ENCODE measurements around the gene PTDSS2.
A peak's percentile ranks its signal among the peaks of the same experiment; 100 is the strongest.

Gene PTDSS2

DNA sequence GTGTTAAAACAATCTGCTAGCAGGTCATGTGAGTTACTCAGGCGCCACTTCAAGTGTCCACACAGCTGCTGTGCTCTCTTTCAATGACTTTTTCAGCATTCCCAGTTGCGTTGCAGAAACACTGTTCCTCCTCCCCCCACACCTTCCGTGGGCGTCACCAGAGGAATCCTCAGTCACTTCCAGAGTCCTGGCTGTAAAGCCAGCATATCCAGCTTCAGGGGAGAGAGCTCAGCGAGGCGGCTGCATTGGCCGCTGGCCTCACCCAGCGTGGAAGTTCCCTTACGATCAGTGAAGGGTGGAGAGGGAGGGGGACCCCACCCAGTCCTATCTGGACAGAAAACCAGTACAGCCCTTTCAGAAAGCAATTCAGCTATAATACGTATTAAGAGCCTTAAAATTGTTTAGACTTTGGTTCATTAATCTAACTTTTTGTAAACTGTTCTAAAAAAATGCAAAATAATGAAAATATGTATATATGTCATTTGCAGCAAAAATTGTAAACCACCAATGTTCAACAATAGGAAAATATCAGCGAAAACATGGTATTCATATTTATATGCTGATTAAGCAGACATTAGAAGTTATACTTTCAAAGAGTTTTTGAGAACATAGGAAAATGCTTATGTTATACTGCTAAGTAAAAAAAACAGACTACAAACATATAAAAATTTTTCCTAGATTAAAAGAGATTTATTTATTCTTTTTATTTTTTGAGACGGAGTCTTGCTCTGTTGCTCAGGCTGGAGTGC lies 5.5 kb upstream of the PTDSS2 start:
- in situ Hi-C loops (cut with MboI; ENCODE audit: low pct_unique_long_range_greater_than_20kb, low sequenced_read_pairs, unreplicated experiment): no loop called here
- no peak for DNase-seq (ENCODE audit: low spot score)
- TF ChIP-seq, protein P1, sequence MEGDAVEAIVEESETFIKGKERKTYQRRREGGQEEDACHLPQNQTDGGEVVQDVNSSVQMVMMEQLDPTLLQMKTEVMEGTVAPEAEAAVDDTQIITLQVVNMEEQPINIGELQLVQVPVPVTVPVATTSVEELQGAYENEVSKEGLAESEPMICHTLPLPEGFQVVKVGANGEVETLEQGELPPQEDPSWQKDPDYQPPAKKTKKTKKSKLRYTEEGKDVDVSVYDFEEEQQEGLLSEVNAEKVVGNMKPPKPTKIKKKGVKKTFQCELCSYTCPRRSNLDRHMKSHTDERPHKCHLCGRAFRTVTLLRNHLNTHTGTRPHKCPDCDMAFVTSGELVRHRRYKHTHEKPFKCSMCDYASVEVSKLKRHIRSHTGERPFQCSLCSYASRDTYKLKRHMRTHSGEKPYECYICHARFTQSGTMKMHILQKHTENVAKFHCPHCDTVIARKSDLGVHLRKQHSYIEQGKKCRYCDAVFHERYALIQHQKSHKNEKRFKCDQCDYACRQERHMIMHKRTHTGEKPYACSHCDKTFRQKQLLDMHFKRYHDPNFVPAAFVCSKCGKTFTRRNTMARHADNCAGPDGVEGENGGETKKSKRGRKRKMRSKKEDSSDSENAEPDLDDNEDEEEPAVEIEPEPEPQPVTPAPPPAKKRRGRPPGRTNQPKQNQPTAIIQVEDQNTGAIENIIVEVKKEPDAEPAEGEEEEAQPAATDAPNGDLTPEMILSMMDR (IDR thresholded peaks at IDR 0.05; ENCODE audit: extremely low read depth, insufficient read depth, missing control alignments): no peak

DNA sequence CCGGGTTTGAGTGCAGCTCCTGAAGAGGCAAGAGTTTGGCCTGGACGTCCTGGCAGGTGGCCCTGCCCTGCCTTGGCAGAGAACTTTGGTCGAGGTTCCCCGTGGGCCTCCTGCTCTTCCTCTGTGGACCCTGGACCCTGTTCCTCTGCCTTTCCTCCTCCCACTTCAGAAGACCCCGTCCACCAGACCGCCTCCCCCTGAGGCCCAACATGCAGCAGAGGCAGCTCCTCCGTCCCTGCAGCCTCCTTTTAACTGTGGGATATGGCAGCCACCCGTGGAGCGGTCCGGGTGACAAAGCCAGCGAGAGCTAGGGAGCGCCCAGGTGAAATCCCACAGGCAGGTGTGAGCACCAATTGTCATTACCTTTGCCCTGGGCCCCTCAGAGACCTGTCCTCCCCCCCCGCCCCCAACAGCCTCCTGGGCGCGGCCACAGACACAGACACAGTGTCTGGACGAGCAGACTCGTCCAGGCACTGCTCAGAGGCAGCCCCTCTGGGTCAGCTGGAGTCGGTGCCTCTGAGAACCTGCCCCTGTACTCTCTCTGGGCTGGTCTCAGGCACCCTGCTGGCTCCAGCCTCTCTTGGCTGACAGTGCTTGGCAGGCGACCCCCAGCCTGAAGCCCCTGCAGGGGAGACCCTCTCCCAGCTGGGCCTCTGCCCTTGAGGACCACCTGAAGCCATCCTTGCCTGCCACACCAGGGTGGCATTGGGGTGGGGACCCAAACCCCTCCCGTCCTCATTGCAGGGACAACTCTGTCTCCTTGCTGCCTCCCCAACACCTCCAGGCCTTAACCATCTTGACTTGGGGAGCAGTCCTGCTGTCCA lies 4.1 kb upstream of the PTDSS2 start:
- no peak for DNase-seq (ENCODE audit: low spot score)
- in situ Hi-C loops (cut with MboI; ENCODE audit: low pct_unique_long_range_greater_than_20kb, low sequenced_read_pairs, unreplicated experiment): no loop called here
- TF ChIP-seq, protein P1 (IDR thresholded peaks at IDR 0.05; ENCODE audit: extremely low read depth, insufficient read depth, missing control alignments): no peak

DNA sequence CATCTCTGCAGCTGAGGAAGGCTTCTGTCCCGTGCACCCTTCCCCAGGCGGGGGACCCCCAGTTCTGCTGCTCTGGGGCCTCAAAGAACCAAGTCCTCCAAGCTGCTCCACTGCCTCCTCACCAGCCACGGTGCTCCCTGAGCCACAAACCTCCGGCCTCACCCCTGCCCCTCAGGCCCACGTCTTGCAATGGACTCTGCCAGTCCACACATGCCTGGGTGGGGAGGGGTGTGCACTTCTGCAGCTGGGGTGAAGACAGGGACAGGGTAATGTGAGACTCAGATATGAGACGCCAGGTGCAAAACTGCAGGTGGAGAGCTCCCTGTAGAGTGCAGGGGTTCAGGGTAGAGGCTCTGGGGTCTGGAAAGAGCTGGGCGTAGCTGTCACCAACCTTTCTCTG lies 3.2 kb upstream of the PTDSS2 start:
- in situ Hi-C loops (cut with MboI; ENCODE audit: low pct_unique_long_range_greater_than_20kb, low sequenced_read_pairs, unreplicated experiment): no loop called here
- DNase-seq (ENCODE audit: low spot score): no peak

DNA sequence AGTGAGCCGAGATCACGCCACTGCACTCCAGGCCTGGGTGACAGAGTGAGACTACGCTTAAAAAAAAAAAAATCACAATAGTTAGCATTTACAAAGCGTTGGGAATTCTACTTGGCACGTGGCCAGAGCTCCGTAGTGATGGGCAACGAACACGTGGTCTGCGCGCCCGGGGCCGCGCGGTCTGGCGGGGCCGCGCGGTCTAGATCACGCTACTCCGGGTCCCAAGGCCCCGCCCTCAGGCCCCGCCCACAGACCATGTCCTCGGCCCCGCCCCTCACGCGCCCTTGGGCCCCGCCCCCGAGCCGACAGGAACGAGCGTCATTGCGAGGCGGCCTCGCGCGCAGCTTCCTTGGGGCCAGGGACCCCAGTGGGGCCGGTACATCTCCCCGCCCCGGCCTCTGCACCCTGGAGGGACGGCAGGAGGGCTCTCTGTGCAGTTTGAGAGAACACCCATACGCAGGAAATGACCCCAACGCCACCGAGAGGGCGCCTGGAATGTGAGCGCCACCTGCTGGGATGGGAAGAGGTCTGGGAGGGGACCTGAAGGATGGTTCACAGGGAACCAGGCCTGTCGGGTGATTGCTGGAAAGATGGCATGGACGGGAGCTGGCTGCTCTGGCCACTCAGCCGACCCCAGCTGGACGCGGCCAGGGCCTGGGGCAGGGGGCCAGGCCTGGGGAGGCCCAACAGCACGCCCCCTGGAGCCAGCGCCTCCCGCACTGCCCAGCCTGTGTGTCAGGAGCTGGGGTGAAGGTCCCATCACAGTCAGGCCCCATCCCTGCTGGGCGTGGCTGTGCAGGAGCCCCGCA lies 2.0 kb upstream of the PTDSS2 start:
- peak; percentile 97 for DNase-seq (ENCODE audit: low spot score)
- TF ChIP-seq, protein P1 (IDR thresholded peaks at IDR 0.05; ENCODE audit: extremely low read depth, insufficient read depth, missing control alignments): peak; percentile 88
- in situ Hi-C loops (cut with MboI; ENCODE audit: low pct_unique_long_range_greater_than_20kb, low sequenced_read_pairs, unreplicated experiment): no loop called here

More for the DNA sequence above, 3.2 kb upstream of the PTDSS2 start:
- TF ChIP-seq, protein P1 (IDR thresholded peaks at IDR 0.05; ENCODE audit: extremely low read depth, insufficient read depth, missing control alignments): no peak

DNA sequence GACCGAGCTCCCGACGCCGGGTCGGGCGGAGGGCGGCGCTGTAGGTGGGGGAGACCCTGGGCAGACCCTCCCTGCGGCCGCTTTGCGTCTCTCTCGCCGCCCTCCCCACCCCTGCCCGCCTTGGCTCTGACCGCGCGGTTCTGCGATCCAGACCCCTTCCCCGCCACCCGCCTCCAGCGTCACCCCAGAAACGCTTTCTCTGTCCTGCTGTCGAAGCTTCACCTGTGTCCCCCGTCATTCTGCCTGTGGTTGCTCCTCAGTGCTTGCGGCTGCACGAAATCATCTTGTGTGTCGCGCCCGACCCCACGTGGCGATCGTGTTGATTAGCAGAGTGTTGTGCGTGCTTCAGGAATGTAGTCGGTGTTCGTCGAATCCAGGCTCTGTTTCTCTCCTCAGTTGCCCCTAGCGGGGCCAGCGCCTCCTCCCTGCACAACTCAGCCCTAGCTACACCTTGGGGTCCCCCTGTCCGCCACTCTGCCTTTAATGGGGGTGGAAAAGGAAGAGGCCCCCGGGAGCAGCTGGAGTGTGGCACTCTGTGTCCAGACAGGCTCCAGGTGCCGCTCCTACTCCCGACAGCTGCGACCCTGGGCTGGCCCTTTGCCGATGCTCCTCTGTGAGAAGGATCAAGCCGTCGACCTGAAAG lies 851 bp downstream of the PTDSS2 start:
- peak; percentile 77 for DNase-seq (ENCODE audit: low spot score)
- TF ChIP-seq, protein P1 (IDR thresholded peaks at IDR 0.05; ENCODE audit: extremely low read depth, insufficient read depth, missing control alignments): peak; percentile 45
- in situ Hi-C loops (cut with MboI; ENCODE audit: low pct_unique_long_range_greater_than_20kb, low sequenced_read_pairs, unreplicated experiment): no loop called here

DNA sequence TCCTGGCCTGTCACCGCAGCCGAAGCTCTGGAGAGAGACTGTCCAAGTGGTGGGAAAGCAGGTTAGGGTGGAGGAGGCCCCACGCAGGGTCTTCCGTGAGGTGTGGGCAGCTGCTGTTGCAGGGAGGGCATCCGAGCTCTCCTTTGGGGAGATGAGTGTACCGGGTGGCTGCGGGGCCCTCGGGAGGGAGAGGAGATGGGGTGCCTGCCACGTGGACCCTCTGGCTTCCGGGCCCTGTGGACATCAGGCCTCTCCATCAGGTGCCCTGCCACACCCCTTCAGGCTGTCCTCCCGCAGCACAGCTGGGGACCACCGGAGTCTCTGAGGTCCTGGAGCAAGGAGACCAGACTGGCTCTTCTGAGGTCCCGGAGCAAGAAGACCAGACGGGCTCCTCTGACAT lies 1.7 kb downstream of the PTDSS2 start:
- DNase-seq (ENCODE audit: low spot score): no peak
- in situ Hi-C loops (cut with MboI; ENCODE audit: low pct_unique_long_range_greater_than_20kb, low sequenced_read_pairs, unreplicated experiment): no loop called here
- TF ChIP-seq, protein P1 (IDR thresholded peaks at IDR 0.05; ENCODE audit: extremely low read depth, insufficient read depth, missing control alignments): no peak

All from GM13977 (cell line).